ENCODE results near the gene RAPGEF5.

The RAPGEF5 gene

DNA sequence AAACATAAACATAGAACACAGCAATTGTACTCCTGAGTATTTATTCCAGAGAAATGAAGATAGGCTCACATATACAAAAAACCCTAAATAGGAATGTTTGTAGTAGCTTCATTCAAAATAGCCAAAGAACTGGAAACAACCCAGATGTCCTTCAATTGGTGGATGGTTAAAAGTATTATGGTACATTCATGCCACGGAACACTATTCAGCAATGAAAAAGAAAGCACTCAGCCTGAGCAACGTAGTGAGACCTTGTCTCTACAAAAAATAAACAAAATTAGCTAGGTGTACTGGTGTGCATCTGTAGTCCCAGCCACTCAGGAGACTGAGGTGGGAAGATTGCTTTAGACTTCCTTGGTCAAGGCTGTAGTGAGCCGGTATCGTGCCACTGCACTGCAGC, 94.4 kb downstream of the RAPGEF5 start:
- DNase-seq (ENCODE audit: low read depth) = no peak

DNA sequence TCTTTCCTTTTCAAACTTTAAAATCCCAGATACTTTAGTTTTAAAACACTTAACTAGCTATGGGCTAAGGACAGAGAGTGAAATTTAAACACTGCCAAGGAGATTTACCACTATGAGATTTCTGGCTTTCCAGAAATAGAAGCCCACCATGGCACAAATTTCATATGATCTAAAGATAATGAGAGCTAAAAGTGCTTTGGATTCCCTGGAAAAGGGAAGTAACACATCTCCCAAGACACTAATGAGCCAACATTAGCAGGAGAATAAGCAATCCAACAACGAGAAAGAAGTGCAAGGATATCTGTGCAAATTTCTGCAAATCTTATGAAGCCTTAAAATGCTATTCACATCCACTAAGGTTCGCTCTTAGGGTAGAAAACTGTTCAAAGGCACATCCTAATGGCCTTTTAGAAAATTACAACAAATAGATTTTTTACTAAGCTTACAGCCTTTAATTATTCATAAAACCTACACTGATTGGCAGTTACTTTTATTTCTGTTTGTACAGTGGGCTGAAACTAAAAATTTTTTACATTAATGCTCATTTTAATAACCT, 100.3 kb downstream of the RAPGEF5 start:
- DNase-seq (ENCODE audit: low read depth) = no peak

DNA sequence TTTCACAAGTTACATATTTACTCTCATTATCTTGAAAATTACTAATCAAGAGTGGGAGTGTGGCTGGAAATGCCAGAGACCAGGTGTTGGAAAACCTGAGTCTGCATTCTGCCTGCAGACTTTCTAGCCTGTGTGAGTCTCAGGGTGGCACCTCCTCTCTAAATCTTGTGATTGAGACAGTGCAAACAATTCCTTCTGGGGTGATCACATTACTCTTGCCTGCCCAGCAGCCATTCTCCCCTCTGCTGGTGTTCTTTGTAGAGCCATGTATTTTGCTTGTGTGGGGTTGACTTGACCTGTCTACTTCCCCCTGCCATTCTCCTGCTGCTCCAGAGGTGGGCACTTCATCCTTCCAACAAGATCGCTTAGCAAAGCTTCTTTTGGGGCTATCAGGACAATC, 101.1 kb downstream of the RAPGEF5 start:
- DNase-seq (ENCODE audit: low read depth) = no peak

DNA sequence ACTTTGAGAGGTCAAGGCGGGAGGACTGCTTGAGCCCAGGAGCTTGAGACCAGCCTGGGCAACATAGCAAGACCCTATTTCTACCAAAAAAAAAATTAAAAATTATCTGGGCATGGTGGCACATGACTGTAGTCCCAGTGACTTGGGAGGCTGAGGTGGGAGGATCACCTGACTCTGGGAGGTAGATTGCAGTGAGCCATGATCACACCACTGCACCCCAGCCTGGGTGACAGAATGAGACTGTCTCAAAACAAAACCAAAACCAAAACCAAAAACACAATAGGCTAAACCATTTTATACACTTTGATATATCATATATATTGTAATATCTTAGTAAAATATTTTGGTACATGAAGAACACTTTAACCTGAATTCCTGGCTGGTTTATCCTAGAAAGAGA, 101.6 kb downstream of the RAPGEF5 start:
- DNase-seq (ENCODE audit: low read depth) = no peak

DNA sequence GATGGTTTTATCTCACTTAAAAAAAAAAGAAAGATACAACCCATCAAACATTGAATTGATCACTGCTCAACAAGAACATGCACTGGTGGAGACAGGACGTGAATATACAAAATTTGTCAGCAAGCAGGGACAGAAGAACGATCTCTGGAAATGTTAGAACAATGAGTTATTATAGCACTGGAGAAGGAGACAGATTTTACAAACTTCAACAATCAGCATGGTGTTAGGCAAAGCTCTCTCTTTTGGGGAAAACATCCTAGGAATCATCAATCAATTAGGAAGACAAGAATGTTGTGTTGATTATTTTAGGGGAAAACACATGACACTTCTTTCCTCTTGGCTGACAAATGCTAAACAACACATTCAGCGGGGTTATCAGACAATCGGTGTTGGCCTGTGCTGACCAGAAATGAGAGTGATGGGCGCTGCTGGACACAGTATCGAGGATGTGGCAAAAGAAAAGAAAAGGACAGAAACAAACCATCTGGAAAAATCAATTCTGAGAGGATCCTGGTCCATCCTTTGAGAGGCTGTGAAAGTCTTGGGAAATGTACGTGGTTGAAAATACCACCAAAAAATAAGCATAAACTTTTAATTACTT, 103.9 kb downstream of the RAPGEF5 start:
- DNase-seq (ENCODE audit: low read depth) = no peak

DNA sequence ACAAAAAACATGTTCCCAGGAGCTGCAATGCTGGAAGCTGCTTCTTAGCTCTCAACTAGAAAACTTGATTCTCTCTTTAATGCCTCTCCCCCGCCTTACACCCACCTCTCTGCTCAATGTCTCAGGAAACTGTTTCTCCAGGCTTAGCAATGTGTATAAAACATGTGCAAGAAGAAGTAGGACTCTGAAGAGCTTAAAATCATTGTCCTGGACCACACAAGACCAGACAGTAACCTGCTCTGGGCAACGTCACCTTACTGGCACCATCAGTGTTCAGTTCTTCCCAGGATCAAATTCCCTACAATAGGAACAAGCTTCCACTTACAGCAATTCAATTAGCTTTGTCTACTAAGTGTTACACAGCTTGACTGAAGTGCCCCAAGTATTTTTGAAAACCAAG, 104.9 kb downstream of the RAPGEF5 start:
- DNase-seq (ENCODE audit: low read depth) = no peak

DNA sequence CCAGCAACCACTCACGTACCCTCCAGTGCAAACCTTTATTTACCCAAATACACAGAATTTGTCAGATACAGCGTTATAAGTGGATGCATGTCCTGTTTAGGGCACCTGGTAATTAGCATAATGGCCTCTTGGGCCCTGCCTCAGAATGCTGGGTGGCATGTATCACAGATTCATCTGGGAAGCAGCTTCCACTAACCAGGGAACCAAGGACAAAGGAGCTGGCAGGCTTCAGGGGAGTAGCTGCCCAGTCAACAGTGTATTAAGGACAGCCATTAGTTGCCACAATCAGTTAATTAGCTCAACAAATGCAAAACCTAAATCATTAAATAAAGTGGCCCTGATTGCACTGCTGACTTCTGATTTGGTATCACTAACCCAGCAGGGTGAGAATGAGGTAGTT, 105.7 kb downstream of the RAPGEF5 start:
- no peak for DNase-seq (ENCODE audit: low read depth)

DNA sequence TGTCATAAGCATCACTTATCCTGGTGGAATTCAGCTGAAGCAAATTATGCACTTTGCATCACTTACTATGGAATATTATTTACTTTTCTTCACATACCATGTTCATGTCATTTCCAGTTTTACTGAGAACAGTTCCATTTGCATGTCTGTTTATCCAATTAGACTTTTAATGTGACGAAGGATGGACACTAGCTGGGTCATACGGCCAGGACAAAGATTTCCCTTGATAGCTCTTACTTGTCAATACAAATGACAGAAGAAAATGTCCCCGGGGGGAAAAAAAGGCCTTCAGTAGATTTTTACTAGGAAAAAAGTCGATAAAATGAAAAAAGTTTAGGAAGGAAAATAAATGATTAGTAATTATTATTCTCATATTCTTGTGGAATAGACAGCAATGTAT, 106.6 kb downstream of the RAPGEF5 start:
- no peak for DNase-seq (ENCODE audit: low read depth)

DNA sequence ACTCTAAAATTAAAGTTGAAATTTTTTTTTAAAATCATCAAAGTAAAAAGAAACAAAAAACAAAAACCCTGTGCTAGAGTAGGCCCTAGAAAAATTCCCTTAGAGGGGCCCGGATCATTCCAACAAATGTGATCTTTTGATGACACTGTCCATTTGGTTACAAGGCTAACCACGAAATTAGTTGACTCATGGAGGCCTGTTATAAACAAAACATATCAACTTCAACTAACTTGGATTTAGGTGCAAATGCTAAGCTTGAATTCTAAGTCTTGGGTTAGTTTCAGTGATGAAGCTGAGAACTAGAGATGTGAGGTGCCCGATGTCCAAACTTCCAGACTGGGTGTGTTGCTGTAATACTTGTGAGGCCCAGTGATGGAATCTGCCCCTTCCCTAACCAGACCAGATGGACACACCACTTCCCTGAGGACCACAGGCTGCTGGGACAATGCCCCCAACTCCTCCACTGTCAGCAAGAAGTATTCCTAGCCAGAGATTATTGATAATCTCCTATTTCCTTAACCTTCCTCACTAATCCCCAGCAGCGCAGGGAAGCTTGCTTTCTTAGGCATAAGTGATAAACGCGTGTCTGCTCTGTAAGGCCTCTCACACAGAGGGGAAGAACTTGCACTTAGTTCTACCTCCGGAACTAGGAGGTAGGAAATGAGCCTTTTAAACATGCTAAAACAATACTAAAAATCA, 108.7 kb downstream of the RAPGEF5 start:
- peak; percentile 5 for DNase-seq (ENCODE audit: low read depth)

DNA sequence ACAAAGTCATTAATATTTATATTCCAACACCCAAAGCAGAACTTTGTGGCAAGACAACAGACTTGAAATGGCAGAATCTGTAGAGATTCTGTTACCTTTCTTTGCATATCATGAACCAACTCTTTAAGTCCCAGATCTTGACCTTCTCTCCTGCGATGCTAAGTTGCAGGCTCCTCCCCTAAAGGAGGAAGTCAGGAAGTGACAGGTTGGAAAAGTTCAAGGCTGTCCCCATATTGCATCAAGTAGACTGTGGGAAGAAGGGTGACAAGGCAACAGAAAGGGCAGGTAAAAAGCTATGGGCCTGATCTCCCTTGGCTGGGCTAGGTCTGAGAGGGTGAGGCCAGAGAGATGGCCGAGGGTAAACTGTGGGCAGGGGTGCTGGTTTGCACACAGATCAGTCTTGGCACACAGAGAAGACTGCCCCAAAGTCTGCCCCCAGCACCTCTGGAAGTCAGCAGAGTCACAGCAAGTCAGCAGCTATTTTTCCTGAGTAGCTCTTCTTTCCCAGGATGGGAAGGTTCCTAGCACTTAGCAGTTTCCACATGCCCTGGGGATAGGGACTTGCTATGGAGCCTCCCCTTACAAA, 115.1 kb downstream of the RAPGEF5 start:
- no peak for DNase-seq (ENCODE audit: low read depth)

DNA sequence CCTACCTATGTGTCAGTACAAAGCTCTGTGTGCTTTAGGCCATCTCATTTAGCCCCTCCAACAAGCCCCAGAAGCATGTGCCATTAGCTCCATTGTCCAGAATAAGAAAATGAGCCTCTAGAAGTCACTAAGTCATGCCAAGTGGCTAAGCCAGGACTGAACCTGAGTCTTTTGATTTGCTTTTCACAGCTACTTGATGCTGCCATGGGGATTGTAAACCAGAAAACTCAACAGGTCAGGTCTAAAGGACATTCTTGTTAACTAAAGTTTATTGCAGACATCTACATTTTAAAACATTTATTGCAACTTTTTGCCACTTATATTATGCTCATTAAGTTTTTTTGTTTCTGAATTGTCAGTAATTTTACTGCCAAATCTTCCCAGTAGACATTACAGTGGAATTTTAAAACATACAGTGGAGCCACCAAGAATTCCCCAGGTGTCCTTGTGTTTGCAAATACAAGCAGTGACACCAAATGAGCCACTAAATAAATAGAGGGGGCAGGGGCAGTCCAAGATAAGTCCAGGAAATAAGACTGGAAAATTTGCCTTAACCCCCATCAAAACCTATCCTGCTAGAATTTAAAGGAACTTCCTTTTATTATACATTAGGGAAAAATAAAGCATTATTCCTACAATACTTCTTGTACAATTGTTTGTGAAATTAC, 115.9 kb downstream of the RAPGEF5 start:
- no peak for DNase-seq (ENCODE audit: low read depth)

DNA sequence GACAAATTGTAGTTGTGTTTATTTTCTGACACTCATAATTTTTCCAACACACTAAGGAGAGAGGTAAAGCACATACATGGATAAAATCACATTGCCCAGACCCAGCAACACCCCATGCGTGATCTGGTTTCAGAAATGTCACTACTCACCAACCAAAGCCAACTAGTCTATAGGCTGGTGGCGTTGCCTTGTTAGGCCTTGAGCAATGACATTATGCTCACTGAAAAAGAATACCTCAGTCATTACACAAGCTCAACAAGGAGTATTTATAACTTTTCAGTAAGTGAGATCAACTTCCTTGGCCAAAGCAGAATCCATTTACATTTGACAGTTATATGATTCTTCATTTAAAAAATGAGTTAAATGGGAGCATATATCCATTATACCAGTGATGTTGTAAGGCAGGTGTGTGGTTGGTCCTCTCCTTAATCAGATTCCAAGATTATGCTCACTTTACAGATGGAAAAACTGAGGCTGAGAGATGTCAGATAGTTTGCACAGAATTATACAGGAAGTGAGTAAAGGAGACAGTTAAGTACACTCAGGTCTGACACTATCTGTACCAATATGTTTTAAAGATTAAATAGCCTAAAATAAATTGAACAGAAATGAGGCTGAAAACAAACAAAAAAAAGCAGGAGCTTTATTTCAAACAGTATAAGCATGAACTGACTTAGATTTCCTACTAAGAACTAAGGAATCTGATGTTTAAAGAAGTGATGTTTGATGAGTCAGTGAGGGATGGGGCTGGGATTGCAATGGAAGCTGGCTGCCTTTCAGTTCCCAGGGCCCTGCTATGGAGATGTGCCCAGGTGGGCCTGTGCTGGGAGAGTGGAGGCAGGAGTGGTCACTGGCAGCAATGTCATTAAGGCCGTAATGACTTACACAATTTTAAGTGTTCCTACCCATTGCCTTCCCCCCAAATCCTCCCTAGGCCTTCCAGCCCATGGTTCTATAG, 118.3 kb downstream of the RAPGEF5 start:
- peak; percentile 49 for DNase-seq (ENCODE audit: low read depth)

DNA sequence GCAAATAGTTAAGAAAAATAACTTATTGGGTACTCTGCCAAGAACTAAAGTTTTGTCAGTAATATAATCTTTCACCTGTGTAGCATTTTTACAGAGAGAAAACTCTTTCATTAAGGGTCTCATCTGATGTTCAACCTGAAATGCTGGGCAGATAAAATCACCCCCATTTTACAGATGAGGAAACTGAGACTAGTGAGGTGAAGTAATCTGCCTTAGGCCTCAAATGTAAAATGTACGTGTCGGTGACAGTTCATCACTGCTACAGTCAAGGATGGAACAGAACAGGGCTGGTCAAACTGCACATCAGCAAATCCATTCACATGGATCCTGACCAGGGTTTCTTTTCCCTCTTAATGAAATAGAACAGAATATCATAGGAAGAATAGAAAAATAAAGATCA, 121.8 kb downstream of the RAPGEF5 start:
- DNase-seq (ENCODE audit: low read depth) = no peak

DNA sequence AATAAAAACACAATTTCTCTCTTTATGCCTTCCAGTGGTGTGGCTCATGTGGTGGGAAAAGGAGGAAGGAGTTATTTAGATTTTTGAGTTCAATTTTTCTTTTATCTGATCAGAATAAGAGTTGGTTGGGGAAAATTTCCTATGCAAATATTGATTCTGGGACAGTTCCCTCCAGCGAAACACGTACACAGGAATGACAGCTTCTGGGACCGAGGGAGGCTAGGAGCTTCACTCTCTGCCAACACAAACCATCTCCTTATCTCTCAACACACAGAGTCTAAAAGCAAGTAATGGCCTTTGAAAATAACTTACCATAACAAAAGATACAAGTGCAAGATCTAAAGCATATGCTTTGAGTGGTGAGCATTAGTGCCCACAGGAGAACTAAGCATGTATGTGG, 122.7 kb downstream of the RAPGEF5 start:
- DNase-seq (ENCODE audit: low read depth) = no peak

DNA sequence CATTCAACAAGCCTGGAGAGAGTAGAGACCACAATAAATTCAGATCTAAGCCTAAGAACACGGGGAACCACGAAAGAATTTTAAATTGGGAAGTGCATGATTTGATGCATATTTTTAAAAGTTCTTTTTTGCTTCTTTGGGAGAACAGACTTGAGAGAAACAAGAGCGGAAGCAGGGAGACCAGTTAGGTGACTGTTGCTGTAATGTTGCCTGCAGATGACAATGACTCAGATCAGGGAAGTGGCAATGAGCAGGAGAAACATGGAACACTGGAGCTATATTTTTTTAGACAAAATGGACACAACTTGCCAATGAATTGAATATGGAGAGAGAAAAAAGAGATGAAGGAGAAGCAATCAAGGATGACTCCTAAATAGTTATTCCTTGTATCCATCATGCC, 125.1 kb downstream of the RAPGEF5 start:
- no peak for DNase-seq (ENCODE audit: low read depth)

DNA sequence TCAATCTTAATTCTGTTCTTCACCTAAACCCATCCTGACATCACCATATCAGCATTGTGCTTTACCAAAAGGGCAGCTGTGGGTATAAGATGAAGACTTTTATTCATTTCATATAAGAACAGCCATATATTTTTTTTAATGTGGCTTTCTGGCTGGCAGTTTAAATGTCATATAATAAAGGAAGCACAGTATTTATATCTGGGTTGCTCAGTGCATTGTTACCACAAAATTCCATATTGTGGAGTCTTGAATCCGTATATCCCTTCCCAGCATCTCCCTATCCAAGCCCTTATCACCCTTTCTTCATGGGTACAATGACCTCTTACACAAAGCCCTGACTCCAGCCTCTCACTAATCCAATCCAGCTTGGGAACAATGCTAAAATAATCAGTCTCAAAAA, 125.8 kb downstream of the RAPGEF5 start:
- DNase-seq (ENCODE audit: low read depth) = no peak

DNA sequence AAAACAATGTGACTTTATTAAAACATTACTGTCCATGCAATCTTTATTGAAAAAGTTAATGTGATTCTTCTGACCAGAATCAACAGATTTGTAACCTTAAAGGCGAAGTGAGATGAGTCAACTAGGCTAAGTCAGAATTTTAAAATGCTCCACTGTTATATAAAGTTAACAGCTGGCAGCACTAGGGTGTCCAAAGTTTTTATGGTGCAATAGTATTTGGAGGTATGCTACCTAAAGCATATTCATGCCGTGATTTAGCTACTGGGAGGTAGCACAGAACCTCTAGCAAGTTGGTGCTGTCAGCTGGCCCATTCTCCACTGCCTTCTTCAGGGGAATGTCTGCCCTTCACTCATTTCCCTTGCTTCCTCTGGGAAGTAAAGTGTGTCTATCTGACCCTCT, 126.7 kb downstream of the RAPGEF5 start:
- no peak for DNase-seq (ENCODE audit: low read depth)

DNA sequence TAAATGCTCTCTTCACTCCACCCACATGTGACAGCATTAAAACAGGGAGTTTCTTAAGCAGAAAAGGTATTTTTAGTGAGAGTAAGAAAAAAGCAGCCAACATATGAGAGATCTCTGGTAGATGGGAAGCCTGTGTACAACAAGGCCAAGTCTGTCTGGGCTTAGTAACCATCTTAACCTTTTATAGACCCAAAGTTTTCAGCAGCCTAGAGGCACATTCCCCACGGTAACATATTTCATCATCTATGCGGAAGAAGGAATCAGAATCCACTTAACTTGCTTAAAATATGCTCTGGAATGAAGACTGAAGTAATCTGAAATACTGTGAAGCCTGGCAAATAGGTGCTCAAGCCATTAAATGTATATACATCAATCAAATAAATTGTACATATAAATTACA, 127.8 kb downstream of the RAPGEF5 start:
- no peak for DNase-seq (ENCODE audit: low read depth)

DNA sequence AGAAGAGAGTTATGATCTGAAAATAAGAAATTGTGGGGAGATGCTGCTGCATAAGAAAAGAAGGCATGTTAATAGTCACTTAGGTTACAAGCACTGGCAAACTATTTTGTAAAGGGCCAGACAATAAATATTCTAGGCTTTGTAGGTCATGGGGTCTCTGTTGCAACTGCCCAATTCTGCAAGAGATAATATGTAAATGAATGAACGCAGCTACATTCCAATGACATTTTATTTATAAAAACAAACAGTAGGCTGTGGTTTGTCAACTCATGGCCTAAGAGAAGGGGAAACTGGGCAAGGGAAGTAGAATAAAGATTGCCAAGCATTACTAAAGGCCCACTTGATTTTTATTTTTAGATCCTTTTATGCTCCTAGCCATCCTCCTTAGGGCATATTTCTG, 133.1 kb downstream of the RAPGEF5 start:
- no peak for DNase-seq (ENCODE audit: low read depth)

DNA sequence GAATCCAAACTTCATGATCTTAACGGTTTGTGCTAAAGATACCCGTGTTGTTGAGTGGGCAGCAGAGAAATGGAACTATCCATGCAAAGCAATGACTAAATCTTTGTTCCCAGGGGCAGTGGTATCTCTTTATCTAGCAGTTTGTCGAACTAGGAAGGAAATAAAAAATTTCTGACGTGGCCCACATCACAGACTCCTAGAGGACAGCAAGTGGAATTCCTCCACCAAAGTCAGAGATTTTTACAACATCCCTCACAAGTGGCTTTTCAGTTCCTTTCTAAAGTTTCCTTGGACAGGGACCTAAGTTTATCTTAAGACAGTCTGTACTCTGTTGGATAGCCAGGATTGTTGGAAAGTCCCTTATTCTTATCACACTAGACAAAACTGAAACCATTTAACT, 136.0 kb downstream of the RAPGEF5 start:
- no peak for DNase-seq (ENCODE audit: low read depth)

DNA sequence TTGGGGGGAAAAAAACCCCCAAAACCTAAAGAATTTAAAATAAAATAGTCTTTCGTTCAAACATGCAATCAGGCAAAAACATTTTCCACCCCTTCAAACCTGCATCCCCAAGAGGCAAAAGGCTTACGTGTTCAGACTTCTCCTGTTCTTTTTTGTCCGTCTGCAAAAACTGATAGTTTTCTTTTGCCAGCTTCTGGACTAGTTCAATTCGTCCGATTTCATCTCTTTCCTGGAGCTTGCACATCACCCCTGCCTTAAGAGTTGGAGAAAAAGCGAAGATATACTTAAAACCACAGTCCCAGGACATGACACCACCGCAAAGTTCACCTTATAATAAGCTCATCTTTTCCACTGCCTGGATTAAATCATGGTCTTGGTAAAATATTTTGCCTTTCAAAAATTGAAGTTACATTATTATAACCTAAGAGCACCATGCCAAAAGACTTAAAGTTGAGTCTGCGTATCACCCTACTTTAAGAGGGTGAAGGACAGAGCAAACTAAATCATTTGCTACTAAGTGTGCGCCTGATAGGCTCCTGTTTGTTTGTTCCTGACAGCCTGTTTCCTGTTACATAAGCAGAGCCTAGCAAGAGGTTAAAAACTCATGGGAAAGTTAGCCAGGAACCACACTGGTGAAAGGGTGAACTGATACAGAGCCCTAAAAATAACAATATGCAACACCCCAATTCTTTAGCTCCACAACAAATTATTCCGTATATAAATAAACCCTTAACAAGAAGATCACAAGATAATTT, 137.0 kb downstream of the RAPGEF5 start:
- DNase-seq (ENCODE audit: low read depth) = no peak
